NCI-H526 treated with DMSO at 0.1 percent for 48 hours (cell line): ENCODE measurements around the gene ZDHHC3.
"Not testable (repeated sequence)": the region's sequence is repeated elsewhere in the genome, so short reads cannot be mapped to it uniquely, and the experiment has no call there.

ENCODE experiments used
- DNase-seq: peaks from one replicate; lab custom pipeline; 2025; lab: John Stamatoyannopoulos, UW

Gene ZDHHC3

GRCh38 chr3:44995142-44995770 lies 19.3 kb upstream of the ZDHHC3 start:
- no peak for DNase-seq

- no peak for DNase-seq
Measured at GRCh38 chr3:44993471-44994205, 17.7 kb upstream of the ZDHHC3 start.

DNA sequence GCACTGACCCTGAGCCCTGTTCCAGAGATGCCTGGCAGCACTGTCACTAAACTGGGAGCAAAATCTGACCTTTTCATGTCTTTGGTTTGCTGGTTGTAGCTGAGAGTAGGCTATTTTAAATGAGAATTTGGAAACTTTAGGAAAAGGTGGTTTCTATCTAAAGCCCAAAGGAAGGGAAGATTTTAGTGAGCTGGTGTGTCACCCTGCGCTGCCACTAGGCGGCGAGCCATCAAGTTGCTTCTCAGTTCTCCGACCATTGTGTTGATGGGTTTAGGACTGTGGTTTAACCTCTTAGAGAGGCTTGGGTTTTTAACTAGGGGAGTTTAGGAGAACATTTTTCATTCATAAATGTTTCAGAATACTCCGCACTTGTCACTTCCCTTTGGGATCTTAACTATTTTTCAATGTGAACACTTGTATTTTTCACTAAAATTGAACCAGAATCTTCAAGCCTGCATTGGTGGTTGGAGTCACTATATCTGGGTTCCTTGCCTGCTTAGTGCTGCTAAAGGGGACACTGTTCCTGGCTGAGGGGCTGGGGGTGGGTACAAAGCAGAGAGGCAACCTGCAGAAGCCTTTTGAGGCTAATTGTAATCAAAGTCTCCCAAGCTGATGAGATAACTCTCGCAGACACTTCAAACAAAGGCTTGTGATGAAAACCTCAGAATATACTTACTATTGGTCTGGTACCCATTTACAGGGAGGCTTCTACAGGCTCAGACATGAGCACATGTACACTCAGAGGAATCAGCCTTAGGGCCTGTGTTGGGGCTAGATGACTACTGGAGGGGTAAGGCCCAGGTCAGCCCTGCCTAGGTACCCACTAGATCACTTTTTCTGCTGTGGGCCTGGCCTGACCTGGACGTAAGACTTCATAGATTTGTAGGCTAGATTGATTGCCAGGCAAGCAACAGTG lies 16.8 kb upstream of the ZDHHC3 start:
- no peak for DNase-seq

DNA sequence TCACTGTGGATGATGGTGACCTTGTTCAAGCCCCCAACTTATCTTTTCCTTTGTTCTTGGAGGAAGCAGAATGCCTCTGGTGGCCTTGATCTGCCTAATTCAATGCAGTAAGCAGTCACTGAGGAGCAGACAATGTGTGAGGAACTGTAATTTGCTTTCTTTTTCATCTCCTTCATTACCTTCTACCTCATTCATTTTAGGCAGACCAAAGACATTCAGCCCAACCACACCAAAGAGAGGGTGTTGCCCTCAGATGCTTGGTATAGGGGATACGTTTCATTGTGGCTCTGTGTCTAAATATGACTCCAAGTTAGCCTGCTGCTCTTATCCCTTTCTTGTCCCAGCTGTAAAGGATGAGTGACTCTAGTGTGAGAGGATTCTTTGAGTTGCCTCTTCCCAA lies 15.4 kb upstream of the ZDHHC3 start:
- no peak for DNase-seq

GRCh38 chr3:44989636-44990373 lies 13.8 kb upstream of the ZDHHC3 start:
- DNase-seq, result no peak

DNA sequence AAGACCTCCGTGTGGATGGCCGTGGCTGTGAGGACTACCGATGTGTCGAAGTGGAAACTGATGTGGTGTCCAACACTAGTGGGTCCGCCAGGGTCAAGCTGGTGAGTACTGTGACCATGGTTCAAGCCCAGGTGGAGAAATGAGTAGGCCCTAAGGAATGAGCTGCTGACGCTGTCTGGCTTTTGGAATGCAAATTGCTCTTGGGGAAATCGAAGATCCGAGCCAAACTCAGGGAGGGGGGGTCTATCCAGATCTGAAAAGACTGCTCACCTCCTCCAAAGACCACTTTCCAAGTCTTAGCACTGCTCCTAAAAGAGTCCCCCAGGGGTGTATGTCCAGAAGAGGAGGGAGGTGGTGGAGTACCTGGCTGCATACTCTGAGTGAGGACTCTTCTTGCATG lies 13.2 kb upstream of the ZDHHC3 start:
- DNase-seq, result no peak

- no peak for DNase-seq
Measured at GRCh38 chr3:44988073-44988472, 12.1 kb upstream of the ZDHHC3 start.

DNA sequence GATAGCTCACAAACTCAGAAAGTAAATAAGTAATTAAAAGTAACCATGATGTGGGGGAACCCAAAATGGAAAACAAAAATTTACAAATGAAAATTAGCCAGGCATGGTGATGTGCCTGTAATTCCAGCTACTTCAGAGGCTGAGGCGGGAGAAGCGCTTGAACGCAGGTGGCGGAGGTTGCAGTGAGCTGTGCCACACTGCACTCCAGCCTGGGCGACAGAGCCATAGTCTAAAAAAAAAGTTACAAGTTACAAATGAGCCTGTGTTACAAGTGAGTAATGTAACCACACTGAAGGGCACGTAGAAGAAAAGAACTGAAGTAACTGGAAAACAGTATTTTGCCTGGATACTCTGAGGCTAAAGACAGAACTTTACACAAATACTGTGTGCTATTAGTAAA lies 11.4 kb upstream of the ZDHHC3 start:
- no peak for DNase-seq

DNA sequence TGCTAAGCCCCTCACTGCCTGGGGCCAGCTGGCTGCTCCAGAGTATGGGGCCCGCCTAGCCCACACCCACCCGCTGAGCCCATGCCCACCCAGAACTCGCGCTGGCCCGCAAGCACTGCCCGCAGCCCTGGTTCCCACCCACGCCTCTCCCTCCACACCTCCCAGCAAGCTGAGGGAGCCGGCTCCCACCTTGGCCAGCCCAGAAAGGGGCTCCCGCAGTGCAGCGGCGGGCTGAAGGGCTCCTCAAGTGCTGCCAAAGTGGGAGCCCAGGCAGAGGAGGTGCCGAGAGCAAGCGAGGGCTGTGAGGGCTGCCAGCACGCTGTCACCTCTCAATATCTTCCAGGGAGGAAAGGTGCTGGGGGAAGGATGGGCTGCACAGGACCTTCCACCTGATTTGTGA lies 10.4 kb upstream of the ZDHHC3 start:
- not testable (repeated sequence) for DNase-seq

- no peak for DNase-seq
Measured at GRCh38 chr3:44984335-44984734, 8.4 kb upstream of the ZDHHC3 start.

GRCh38 chr3:44983484-44983941 lies 7.5 kb upstream of the ZDHHC3 start:
- DNase-seq, result no peak

- DNase-seq, result no peak
Measured at GRCh38 chr3:44982817-44983216, 6.8 kb upstream of the ZDHHC3 start.

- no peak for DNase-seq
Measured at GRCh38 chr3:44981751-44982150, 5.8 kb upstream of the ZDHHC3 start.

DNA sequence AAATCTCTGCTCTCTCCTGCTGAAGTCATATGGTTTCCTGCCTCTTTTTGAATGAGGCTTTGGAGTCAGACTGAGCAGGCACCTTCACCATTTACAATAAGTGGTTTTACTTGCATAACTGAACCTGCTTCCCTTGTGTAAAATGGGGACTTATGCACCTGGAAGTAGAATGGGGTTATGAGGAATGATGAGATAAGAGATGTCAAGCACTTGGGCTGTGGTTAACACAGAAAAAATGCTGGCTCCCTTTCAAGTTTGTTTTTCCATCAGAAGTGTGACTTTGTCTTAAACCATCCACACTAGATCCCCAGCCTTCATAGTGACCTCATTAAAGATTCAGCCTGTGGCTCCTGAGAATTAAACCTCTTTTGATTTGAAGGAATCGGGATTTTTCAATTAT lies 5.2 kb upstream of the ZDHHC3 start:
- no peak for DNase-seq

DNA sequence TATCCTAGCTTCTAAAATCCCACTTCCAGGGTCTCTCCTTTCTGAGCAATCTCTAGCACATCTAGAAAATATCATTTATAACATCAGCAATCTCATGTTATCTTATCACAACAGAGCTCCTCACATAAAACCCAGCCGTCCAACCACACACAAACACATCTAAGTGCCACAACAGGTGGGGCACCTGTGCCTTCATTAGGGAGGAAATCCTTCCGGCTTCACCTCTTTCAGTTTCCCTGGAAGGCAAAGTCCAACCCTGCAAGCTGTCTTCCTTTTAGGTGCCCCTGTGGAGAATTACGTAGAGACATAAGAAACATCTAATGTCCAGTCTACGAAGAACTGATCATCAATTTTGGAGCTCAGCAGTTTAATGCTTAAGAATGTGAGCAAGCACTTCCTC lies 1.6 kb downstream of the ZDHHC3 start:
- DNase-seq, result no peak

DNA sequence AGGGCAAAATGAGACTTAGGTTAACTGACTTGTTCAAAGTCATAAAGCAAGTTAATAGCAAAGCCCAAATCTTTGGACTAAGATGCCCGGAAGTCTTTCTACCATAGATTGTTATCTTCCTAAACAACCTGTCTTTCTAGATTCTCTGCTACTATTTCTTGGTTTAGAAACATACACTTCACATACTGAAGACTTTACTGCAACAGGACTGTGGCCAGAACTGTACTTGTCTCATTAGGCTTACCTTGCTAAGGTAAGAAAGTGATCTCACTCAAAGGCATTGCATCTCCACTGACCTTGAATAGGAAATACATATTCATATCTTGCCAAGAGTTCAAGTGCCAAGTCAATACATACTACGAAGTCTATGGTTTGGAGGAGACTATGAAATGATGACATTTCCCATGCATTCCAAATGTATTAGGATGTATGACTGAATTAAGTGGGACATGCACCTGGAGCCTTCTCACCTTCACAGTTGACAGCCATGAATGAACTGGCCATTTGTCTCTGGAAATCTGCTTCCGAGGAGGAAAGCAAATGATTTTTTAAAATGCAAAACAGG lies 5.0 kb downstream of the ZDHHC3 start:
- DNase-seq, result no peak

GRCh38 chr3:44969828-44970179 lies 6.2 kb downstream of the ZDHHC3 start:
- DNase-seq, result no peak

- DNase-seq, result no peak
Measured at GRCh38 chr3:44969154-44969827, 6.7 kb downstream of the ZDHHC3 start.

GRCh38 chr3:44968447-44968858 lies 7.5 kb downstream of the ZDHHC3 start:
- no peak for DNase-seq

DNA sequence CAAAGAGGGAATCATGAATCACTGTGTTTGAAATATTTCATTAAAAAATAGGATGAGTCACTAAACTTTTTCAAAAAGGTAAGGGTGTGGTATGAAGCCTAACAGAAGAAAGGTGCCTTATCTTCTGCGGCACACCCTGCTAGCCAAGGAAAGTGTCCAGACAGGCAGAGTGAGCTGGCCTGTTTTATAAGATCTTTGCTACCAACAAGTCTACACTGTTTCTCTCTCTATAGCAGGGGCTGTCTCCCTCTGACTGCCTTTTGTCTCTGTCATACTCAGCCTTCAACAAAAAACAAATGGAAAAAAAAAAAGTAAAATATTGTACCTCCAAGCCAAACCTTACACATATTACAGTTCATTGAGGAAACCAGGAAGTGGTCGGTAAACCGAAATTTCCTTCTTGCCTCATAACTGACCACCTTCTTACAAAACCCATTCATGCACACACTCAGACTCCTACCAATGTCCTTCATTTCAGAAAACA lies 9.1 kb downstream of the ZDHHC3 start:
- no peak for DNase-seq

GRCh38 chr3:44965165-44965564 lies 10.8 kb downstream of the ZDHHC3 start:
- no peak for DNase-seq
